ENCODE results near the gene ACSM2A. TPM values are rescaled to one million over a fixed set of nuclear protein-coding genes. Genes with fewer than 3 reads are reported as not detected.
"Not testable (repeated sequence)": the region's sequence is repeated elsewhere in the genome, so short reads cannot be mapped to it uniquely, and the experiment has no call there.

ACSM2A gene
- total RNA-seq, 1 donor from 2014 or later = not detected

DNA sequence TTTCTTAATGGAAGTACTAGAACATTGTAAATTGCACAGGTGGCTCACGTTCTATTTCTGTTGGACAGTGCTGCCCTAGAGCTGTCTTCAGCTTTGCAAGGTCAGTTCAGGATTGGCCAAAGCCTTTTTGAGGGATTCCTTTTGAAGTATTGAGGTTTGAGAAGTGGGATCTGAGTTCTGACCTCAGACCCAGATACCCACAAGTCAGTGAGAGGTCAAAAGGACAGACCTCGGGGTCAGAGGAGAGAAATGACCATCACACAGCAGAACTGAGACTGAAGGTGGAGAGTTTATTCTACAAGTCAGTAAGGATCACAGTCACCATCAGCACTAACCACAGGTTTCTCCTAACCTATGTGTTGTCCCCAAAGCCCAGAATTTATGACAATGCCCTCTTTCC lies 40.3 kb upstream of the ACSM2A start:
- H3K27ac Mint-ChIP-seq (ENCODE audit: unreplicated experiment) = no peak overlapping the region
- DNase-seq (ENCODE audit: low spot score) = no peak
- no peaks in the 10 kb centered on the region for H3K36me3 Mint-ChIP-seq (ENCODE audit: low read depth)
- H3K27me3 Mint-ChIP-seq (ENCODE audit: low read depth) = no peaks in the 10 kb centered on the region
- TF ChIP-seq CTCF (IDR thresholded peaks at IDR 0.05) = no peak
- H3K4me3 Mint-ChIP-seq (ENCODE audit: unreplicated experiment) = no peak overlapping the region
- peaks cover 5% of the 10 kb centered on the region for H3K9me3 Mint-ChIP-seq (ENCODE audit: low read depth)
- H3K4me1 Mint-ChIP-seq (ENCODE audit: low read depth) = peaks cover 14% of the 10 kb centered on the region

DNA sequence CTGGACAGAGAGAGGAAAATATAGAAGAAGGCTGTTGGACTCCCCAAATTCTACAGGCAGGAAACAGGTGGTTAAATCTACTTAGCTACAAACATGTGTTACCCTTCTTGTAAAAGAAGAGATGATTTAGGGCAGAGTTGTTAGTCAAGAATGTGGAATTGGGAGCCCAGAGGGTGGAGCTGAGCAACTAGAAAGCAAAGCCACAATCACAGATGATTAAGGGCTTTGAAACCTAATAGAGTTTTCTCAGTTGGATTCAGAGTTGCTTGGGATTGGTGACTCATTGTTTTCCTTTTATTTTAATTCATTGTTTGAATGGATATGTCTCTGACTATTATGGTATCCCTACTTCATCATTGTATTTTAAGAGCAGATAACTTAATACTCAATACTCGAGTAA lies 35.8 kb upstream of the ACSM2A start:
- TF ChIP-seq CTCF (IDR thresholded peaks at IDR 0.05) = no peak
- no peaks in the 10 kb centered on the region for H3K36me3 Mint-ChIP-seq (ENCODE audit: low read depth)
- H3K4me3 Mint-ChIP-seq (ENCODE audit: unreplicated experiment) = no peak overlapping the region
- no peak overlapping the region for H3K27ac Mint-ChIP-seq (ENCODE audit: unreplicated experiment)
- DNase-seq (ENCODE audit: low spot score) = no peak
- H3K9me3 Mint-ChIP-seq (ENCODE audit: low read depth) = peaks cover 7% of the 10 kb centered on the region
- H3K4me1 Mint-ChIP-seq (ENCODE audit: low read depth) = no peaks in the 10 kb centered on the region
- no peaks in the 10 kb centered on the region for H3K27me3 Mint-ChIP-seq (ENCODE audit: low read depth)

DNA sequence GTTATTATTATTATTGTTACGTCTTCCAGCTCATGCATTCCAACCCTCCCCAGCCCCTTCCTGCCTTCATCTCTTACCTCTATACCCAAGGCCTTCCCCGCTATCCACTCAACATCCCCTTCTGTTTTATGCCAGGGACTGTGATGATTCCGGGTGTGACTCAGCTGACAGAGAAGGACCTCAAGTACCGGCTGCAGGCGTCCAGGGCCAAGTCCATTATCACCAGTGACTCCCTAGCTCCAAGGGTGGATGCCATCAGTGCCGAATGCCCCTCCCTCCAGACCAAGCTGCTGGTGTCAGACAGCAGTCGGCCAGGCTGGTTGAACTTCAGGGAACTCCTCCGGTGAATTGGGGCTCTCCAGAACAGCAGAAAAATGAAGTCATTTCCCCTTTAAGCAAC lies 32.2 kb upstream of the ACSM2A start:
- H3K36me3 Mint-ChIP-seq (ENCODE audit: low read depth); H3K27ac Mint-ChIP-seq (ENCODE audit: unreplicated experiment); H3K9me3 Mint-ChIP-seq (ENCODE audit: low read depth): not testable (repeated sequence)

GRCh38 chr16:20421748-20422147 lies 29.6 kb upstream of the ACSM2A start:
- not testable (repeated sequence) for H3K27ac Mint-ChIP-seq (ENCODE audit: unreplicated experiment); H3K4me1 Mint-ChIP-seq (ENCODE audit: low read depth); DNase-seq (ENCODE audit: low spot score); H3K36me3 Mint-ChIP-seq (ENCODE audit: low read depth); H3K9me3 Mint-ChIP-seq (ENCODE audit: low read depth); H3K4me3 Mint-ChIP-seq (ENCODE audit: unreplicated experiment); H3K27me3 Mint-ChIP-seq (ENCODE audit: low read depth)

More for the DNA sequence above, 32.2 kb upstream of the ACSM2A start:
- DNase-seq (ENCODE audit: low spot score); H3K4me3 Mint-ChIP-seq (ENCODE audit: unreplicated experiment); H3K27me3 Mint-ChIP-seq (ENCODE audit: low read depth); H3K4me1 Mint-ChIP-seq (ENCODE audit: low read depth): not testable (repeated sequence)

DNA sequence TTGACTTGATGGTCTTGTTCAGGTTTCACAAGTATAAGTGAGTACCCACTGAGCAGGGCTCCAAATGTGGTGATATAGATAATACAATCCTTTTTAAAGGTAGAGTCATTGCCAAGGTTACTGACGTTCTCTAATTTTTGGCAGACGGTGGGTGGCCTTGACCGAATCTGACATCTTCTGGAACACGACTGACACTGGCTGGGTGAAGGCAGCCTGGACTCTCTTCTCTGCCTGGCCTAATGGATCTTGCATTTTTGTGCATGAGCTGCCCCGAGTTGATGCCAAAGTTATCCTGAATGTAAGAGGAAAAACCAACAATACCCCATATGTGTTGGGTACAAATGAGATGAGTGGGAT lies 27.6 kb upstream of the ACSM2A start:
- not testable (repeated sequence) for DNase-seq (ENCODE audit: low spot score); H3K36me3 Mint-ChIP-seq (ENCODE audit: low read depth); H3K4me3 Mint-ChIP-seq (ENCODE audit: unreplicated experiment); H3K9me3 Mint-ChIP-seq (ENCODE audit: low read depth); H3K27me3 Mint-ChIP-seq (ENCODE audit: low read depth); H3K27ac Mint-ChIP-seq (ENCODE audit: unreplicated experiment); H3K4me1 Mint-ChIP-seq (ENCODE audit: low read depth)

DNA sequence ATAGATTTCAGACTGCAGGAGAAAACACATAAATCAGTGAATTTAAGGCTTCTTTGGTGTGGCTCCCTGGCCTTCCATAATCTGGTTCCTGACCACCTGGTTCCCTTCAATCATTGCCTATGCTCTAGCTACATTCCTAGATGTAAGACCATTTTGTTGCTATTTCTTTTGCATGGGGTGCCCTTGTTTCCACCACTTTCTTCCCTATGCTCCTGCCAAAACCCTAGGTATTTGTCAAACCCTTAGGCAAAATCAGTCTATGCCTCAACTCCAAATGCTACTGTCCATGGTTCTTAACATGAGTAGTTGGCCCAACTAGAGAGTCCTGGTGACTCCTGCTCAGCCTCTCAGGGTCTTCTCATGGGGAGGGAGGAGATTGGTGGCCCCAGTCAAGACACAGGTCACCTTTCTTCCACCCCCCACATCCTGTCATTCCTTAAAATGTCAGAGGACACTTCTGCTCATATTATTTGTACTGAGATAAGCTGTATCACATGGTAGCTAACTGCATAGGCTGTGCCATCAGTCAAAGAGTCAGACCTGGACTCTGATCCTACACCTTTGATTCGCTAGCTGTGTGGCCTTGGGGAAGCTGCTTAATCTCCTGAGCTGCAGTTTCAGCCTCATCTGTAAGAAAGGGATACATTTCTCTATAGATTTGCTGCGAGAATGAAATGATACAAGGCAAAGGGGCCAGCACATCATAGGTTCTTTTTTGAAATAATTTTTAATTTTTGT lies 27.0 kb upstream of the ACSM2A start:
- no peak for DNase-seq (ENCODE audit: low spot score)
- no peak overlapping the region for H3K4me3 Mint-ChIP-seq (ENCODE audit: unreplicated experiment)
- peaks cover 7% of the 10 kb centered on the region for H3K4me1 Mint-ChIP-seq (ENCODE audit: low read depth)
- H3K27me3 Mint-ChIP-seq (ENCODE audit: low read depth) = no peaks in the 10 kb centered on the region
- H3K36me3 Mint-ChIP-seq (ENCODE audit: low read depth) = no peaks in the 10 kb centered on the region
- H3K9me3 Mint-ChIP-seq (ENCODE audit: low read depth) = peaks cover 2% of the 10 kb centered on the region
- TF ChIP-seq CTCF (IDR thresholded peaks at IDR 0.05) = no peak
- H3K27ac Mint-ChIP-seq (ENCODE audit: unreplicated experiment) = no peak overlapping the region

DNA sequence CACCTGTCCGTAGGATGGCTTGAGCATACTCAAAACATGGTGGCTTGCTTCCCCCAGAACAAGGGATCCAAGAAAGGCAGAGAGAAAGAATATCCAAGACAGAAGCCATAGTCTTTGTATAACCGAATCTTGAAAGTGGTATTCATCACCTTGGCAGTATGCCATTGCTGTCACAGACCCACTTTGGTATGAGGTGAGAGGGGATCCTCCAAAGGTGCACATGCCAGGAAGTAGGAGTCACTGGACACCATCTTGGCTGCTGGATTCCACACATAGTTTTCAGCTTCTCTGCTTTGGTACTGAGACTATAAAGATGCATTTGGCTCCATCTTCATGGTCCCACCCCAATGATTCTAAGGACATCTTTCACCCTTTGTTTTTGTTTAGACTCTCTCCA lies 23.9 kb upstream of the ACSM2A start:
- H3K27ac Mint-ChIP-seq (ENCODE audit: unreplicated experiment); H3K4me3 Mint-ChIP-seq (ENCODE audit: unreplicated experiment); H3K27me3 Mint-ChIP-seq (ENCODE audit: low read depth); H3K36me3 Mint-ChIP-seq (ENCODE audit: low read depth); DNase-seq (ENCODE audit: low spot score); H3K9me3 Mint-ChIP-seq (ENCODE audit: low read depth): not testable (repeated sequence)
- H3K4me1 Mint-ChIP-seq (ENCODE audit: low read depth) = peaks cover 13% of the 10 kb centered on the region

DNA sequence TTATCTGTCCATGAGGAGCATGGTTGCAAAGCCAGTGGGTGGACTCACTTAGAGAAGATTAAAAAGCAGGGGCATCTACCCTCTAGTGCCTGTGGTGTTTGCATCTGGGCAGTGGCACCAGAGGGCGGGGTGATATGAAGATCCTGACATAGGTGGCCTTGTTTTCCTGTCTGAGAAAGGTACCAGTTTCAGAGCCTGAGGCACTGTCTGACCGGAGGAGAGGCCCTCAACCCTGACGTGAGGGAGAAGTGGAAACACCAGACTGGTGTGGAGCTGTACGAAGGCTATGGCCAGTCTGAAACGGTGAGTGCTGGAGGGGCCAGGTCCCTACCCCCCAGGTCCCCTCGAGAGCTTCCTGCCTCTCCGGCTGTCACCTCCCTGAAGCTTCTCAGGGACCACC lies 21.8 kb upstream of the ACSM2A start:
- DNase-seq (ENCODE audit: low spot score); H3K27ac Mint-ChIP-seq (ENCODE audit: unreplicated experiment); H3K36me3 Mint-ChIP-seq (ENCODE audit: low read depth); H3K27me3 Mint-ChIP-seq (ENCODE audit: low read depth); H3K9me3 Mint-ChIP-seq (ENCODE audit: low read depth); H3K4me3 Mint-ChIP-seq (ENCODE audit: unreplicated experiment): not testable (repeated sequence)
- peaks cover 22% of the 10 kb centered on the region for H3K4me1 Mint-ChIP-seq (ENCODE audit: low read depth)

DNA sequence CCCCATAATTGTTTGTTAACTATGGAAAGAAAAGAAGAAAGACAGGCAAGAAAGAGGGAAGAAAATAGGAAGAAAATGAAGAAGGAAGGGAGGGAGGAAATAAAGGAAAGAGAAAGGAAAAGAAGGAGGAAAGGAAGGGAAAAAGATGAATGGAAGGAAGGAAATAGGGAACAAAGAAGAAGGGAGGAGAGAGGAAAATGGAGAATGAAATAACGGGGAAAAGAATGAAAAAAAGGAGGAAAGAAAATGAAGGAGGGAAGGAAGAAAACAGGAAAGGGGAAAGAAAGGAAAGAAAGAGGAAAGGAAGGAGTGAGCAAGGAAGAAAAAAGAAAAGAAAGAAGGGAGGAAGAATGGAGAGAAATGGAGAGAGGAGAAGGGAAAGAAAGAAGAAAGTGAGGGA lies 20.8 kb upstream of the ACSM2A start:
- H3K36me3 Mint-ChIP-seq (ENCODE audit: low read depth); H3K4me3 Mint-ChIP-seq (ENCODE audit: unreplicated experiment); H3K27me3 Mint-ChIP-seq (ENCODE audit: low read depth); DNase-seq (ENCODE audit: low spot score); H3K27ac Mint-ChIP-seq (ENCODE audit: unreplicated experiment); H3K9me3 Mint-ChIP-seq (ENCODE audit: low read depth): not testable (repeated sequence)
- H3K4me1 Mint-ChIP-seq (ENCODE audit: low read depth) = peaks cover 24% of the 10 kb centered on the region
